ENCODE results near the gene GID8. TPM values are rescaled to one million over a fixed set of nuclear protein-coding genes. Genes with fewer than 3 reads are reported as not detected.

Gene GID8
- total RNA-seq, 1 experiment from 2014 or later: 40.2 TPM

- no peaks in the 10 kb centered on the region for H3K27me3 ChIP-seq (replicated peaks; ENCODE audit: insufficient read depth, low read depth, low read length, poor library complexity)
- no peak overlapping the region for H3K4me3 ChIP-seq (ENCODE audit: low read depth, low read length, poor library complexity, severe bottlenecking)
- H3K4me1 ChIP-seq (ENCODE audit: insufficient read depth, low read length, poor library complexity, severe bottlenecking): peaks cover 20% of the 10 kb centered on the region
- H3K9me3 ChIP-seq (ENCODE audit: low read depth, low read length, poor library complexity, severe bottlenecking): no peaks in the 10 kb centered on the region
- no peak overlapping the region for H3K27ac ChIP-seq (ENCODE audit: low read depth, low read length, poor library complexity, severe bottlenecking)
- TF ChIP-seq CTCF (conservative IDR thresholded peaks at IDR 0.05; ENCODE audit: low read depth, low read length) (no peak), EZH2 (IDR thresholded peaks at IDR 0.05; ENCODE audit: borderline replicate concordance, low read depth, low read length, poor library complexity, severe bottlenecking) (no peak)
- ChIA-PET CTCF (no interaction called here), POLR2A (ENCODE audit: low non-redundant PET) (no interaction called here)
- peaks cover 67% of the 10 kb centered on the region for H3K36me3 ChIP-seq (ENCODE audit: insufficient read depth, low read length, poor library complexity, severe bottlenecking)
- intact Hi-C loops (cut with micrococcal nuclease; ENCODE audit: unreplicated experiment): no loop called here
- no TSS peak for BruUV-seq (replicated peaks)
- no peak for DNase-seq (ENCODE audit: low spot score)
Observed at GRCh38 chr20:62911701-62912280, 26.2 kb upstream of the GID8 start.

GRCh38 chr20:62913043-62913630, 24.8 kb upstream of the GID8 start:
- Histone ChIP-seq H3K27ac (ENCODE audit: low read depth, low read length, poor library complexity, severe bottlenecking) (no peak overlapping the region), H3K27me3 (replicated peaks; ENCODE audit: insufficient read depth, low read depth, low read length, poor library complexity) (no peaks in the 10 kb centered on the region), H3K36me3 (ENCODE audit: insufficient read depth, low read length, poor library complexity, severe bottlenecking) (peaks cover 54% of the 10 kb centered on the region), H3K4me3 (ENCODE audit: low read depth, low read length, poor library complexity, severe bottlenecking) (no peak overlapping the region), H3K4me1 (ENCODE audit: insufficient read depth, low read length, poor library complexity, severe bottlenecking) (peaks cover 32% of the 10 kb centered on the region), H3K9me3 (ENCODE audit: low read depth, low read length, poor library complexity, severe bottlenecking) (no peaks in the 10 kb centered on the region)
- BruUV-seq (replicated peaks): no TSS peak
- intact Hi-C loops (cut with micrococcal nuclease; ENCODE audit: unreplicated experiment): no loop called here
- no peak for TF ChIP-seq CTCF (conservative IDR thresholded peaks at IDR 0.05; ENCODE audit: low read depth, low read length)
- no peak for TF ChIP-seq EZH2 (IDR thresholded peaks at IDR 0.05; ENCODE audit: borderline replicate concordance, low read depth, low read length, poor library complexity, severe bottlenecking)
- ChIA-PET POLR2A (ENCODE audit: low non-redundant PET) (no interaction called here), CTCF (no interaction called here)
- no peak for DNase-seq (ENCODE audit: low spot score)

GRCh38 chr20:62914436-62914835, 23.5 kb upstream of the GID8 start:
- Histone ChIP-seq H3K9me3 (ENCODE audit: low read depth, low read length, poor library complexity, severe bottlenecking) (no peaks in the 10 kb centered on the region), H3K4me1 (ENCODE audit: insufficient read depth, low read length, poor library complexity, severe bottlenecking) (peaks cover 44% of the 10 kb centered on the region), H3K27ac (ENCODE audit: low read depth, low read length, poor library complexity, severe bottlenecking) (no peak overlapping the region), H3K27me3 (replicated peaks; ENCODE audit: insufficient read depth, low read depth, low read length, poor library complexity) (no peaks in the 10 kb centered on the region), H3K4me3 (ENCODE audit: low read depth, low read length, poor library complexity, severe bottlenecking) (no peak overlapping the region), H3K36me3 (ENCODE audit: insufficient read depth, low read length, poor library complexity, severe bottlenecking) (peaks cover 41% of the 10 kb centered on the region)
- no TSS peak for BruUV-seq (replicated peaks)
- no peak for DNase-seq (ENCODE audit: low spot score)
- ChIA-PET POLR2A (ENCODE audit: low non-redundant PET) (no interaction called here), CTCF (no interaction called here)
- TF ChIP-seq EZH2 (IDR thresholded peaks at IDR 0.05; ENCODE audit: borderline replicate concordance, low read depth, low read length, poor library complexity, severe bottlenecking) (no peak), CTCF (conservative IDR thresholded peaks at IDR 0.05; ENCODE audit: low read depth, low read length) (no peak)
- intact Hi-C loops (cut with micrococcal nuclease; ENCODE audit: unreplicated experiment): no loop called here

Data from A673 (cell line).